ENCODE measurements around the gene AVP.
"Not testable (repeated sequence)": the region's sequence is repeated elsewhere in the genome, so short reads cannot be mapped to it uniquely, and the experiment has no call there.

Gene AVP

GRCh38 chr20:3126527-3126859 is 42.0 kb upstream of the AVP start:
- H3K4me3 ChIP-seq (ENCODE audit: low read depth, low read length) = no peak overlapping the region
- DNase-seq (ENCODE audit: low read depth) = no peak
- no peak for TF ChIP-seq CTCF (IDR thresholded peaks at IDR 0.05; ENCODE audit: low read depth, low read length, missing control alignments)

GRCh38 chr20:3125776-3126526 is 41.4 kb upstream of the AVP start:
- H3K4me3 ChIP-seq (ENCODE audit: low read depth, low read length); DNase-seq (ENCODE audit: low read depth): not testable (repeated sequence)

GRCh38 chr20:3124773-3125560 is 40.4 kb upstream of the AVP start:
- DNase-seq (ENCODE audit: low read depth); H3K4me3 ChIP-seq (ENCODE audit: low read depth, low read length): not testable (repeated sequence)

GRCh38 chr20:3124163-3124562 is 39.6 kb upstream of the AVP start:
- DNase-seq (ENCODE audit: low read depth); H3K4me3 ChIP-seq (ENCODE audit: low read depth, low read length): not testable (repeated sequence)

- no peak for DNase-seq (ENCODE audit: low read depth)
- H3K4me3 ChIP-seq (ENCODE audit: low read depth, low read length) = no peak overlapping the region
- TF ChIP-seq CTCF (IDR thresholded peaks at IDR 0.05; ENCODE audit: low read depth, low read length, missing control alignments) = no peak
These were observed 39.0 kb upstream of the AVP start for GRCh38 chr20:3123542-3123941.

GRCh38 chr20:3121955-3122610 is 37.6 kb upstream of the AVP start:
- no peak overlapping the region for H3K4me3 ChIP-seq (ENCODE audit: low read depth, low read length)
- TF ChIP-seq CTCF (IDR thresholded peaks at IDR 0.05; ENCODE audit: low read depth, low read length, missing control alignments) = no peak

GRCh38 chr20:3121271-3121911 is 36.9 kb upstream of the AVP start:
- no peak for TF ChIP-seq CTCF (IDR thresholded peaks at IDR 0.05; ENCODE audit: low read depth, low read length, missing control alignments)
- no peak overlapping the region for H3K4me3 ChIP-seq (ENCODE audit: low read depth, low read length)
- DNase-seq (ENCODE audit: low read depth) = no peak

More at GRCh38 chr20:3121955-3122610, 37.6 kb upstream of the AVP start:
- no peak for DNase-seq (ENCODE audit: low read depth)

- no peak overlapping the region for H3K4me3 ChIP-seq (ENCODE audit: low read depth, low read length)
- no peak for DNase-seq (ENCODE audit: low read depth)
- TF ChIP-seq CTCF (IDR thresholded peaks at IDR 0.05; ENCODE audit: low read depth, low read length, missing control alignments) = no peak
These were observed 34.5 kb upstream of the AVP start for GRCh38 chr20:3119044-3119443.
